Measurements from ENCODE around the gene NTSR1.

The NTSR1 gene

DNA sequence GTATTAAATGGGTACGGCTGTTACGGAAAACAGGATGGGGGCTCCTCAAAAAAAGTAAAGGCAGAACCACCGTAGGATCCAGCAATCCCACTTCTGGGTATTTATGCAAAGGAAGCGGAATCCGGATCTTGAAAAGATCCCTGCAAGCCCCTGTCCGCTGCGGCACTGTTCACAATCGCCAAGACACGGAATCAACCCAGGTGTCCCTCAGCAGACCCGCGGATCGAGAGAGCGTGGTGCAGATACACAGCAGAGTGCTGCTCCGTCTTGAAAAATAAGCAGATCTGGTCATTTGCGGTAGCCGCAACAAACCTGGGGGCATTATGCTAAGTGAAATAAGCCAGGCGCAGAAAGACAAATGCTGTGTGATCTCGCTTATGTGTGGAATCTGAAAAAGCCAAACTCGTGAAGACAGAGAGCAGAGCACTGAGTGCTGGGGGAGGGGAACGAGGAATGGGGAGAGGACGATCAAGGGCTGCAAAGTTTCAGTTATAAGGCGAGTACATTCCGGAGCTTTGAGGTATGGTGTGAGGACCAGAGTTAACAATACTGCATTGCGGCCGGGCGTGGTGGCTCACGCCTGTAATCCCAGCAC, 41.3 kb downstream of the NTSR1 start:
- H3K4me3 ChIP-seq (ENCODE audit: low read depth, low read length): no peak overlapping the region
- in situ Hi-C loops (cut with HindIII; ENCODE audit: low sequenced_read_pairs): no loop called here
- TF ChIP-seq, protein P1, sequence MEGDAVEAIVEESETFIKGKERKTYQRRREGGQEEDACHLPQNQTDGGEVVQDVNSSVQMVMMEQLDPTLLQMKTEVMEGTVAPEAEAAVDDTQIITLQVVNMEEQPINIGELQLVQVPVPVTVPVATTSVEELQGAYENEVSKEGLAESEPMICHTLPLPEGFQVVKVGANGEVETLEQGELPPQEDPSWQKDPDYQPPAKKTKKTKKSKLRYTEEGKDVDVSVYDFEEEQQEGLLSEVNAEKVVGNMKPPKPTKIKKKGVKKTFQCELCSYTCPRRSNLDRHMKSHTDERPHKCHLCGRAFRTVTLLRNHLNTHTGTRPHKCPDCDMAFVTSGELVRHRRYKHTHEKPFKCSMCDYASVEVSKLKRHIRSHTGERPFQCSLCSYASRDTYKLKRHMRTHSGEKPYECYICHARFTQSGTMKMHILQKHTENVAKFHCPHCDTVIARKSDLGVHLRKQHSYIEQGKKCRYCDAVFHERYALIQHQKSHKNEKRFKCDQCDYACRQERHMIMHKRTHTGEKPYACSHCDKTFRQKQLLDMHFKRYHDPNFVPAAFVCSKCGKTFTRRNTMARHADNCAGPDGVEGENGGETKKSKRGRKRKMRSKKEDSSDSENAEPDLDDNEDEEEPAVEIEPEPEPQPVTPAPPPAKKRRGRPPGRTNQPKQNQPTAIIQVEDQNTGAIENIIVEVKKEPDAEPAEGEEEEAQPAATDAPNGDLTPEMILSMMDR (IDR thresholded peaks at IDR 0.05; ENCODE audit: low read depth, low read length, missing control alignments): no peak
- DNase-seq (ENCODE audit: low read depth): no peak

DNA sequence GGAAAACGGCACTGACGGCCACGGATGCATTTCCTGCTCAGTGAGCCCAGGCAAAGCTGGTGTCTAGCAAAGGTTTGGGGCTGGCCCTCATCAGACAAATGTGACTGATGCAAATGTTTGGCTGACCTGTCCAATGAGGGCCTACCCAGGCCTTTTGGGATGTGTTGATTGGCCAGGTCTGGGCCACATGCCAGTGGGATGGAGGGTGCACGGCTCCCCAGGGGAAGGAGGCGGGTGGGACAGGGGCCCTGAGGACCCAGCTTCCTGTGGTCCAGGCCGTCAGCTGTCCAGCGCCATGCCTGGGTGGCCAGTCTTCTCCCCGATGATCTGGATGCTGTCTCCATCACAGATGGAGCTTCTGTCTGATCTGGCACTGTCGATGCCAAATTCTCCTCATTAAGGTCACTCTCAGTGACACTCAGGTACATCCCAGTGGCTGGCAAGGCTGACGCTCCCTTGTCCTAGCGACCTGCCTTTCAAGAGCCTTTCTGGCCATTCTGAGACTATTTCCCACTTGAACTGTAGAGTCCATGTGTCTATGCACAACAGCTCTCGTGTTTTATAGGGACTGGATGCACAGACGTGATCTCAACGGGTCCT, 43.0 kb downstream of the NTSR1 start:
- in situ Hi-C loops (cut with HindIII; ENCODE audit: low sequenced_read_pairs): no loop called here
- no peak overlapping the region for H3K4me3 ChIP-seq (ENCODE audit: low read depth, low read length)
- TF ChIP-seq, protein P1 (IDR thresholded peaks at IDR 0.05; ENCODE audit: low read depth, low read length, missing control alignments): no peak
- no peak for DNase-seq (ENCODE audit: low read depth)

- in situ Hi-C loops (cut with HindIII; ENCODE audit: low sequenced_read_pairs): no loop called here
- no peak overlapping the region for H3K4me3 ChIP-seq (ENCODE audit: low read depth, low read length)
- TF ChIP-seq, protein P1 (IDR thresholded peaks at IDR 0.05; ENCODE audit: low read depth, low read length, missing control alignments): no peak
- no peak for DNase-seq (ENCODE audit: low read depth)
Observed at GRCh38 chr20:62752181-62752670, 43.6 kb downstream of the NTSR1 start.

DNA sequence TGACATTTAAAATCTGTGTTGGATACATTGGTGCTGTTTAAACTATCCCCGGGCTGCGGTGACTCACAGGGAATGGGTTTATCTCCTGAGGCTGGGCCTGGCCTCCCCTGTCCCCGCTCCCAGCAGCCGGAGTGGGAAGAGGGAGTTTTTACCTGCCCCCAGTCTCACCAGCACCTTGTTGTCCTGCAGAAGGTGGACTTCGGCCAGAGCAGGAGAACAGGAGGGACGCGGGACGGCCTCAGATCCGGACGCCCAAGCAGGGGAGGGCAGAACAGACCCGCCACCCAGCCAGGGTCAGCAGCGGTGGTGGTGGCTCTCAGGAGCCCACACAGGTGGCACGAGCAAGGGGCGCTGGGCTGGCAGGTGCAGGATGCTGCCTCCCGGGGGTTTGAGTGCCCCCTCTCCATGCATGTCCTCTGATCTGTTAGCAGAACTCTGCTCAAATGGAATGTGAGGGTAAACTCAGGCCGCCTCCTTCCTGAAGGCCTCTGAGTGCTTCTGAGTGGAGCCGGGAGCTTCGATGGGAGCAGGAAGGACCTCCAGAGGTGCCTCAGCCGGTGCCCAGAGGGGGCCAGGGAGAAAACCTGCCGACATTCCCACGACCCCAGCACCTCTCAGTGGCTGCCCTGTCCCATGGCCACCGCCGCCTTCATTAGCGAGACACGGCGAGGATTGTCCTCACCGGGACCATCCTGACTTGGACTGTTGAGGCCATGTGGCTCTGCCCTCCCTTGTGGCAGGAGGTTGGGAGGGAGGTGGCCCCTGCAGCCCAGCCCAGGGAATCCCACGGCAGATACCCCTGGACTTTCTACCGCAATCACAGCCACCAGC, 44.2 kb downstream of the NTSR1 start:
- DNase-seq (ENCODE audit: low read depth): no peak
- no peak overlapping the region for H3K4me3 ChIP-seq (ENCODE audit: low read depth, low read length)
- in situ Hi-C loops (cut with HindIII; ENCODE audit: low sequenced_read_pairs): no loop called here
- TF ChIP-seq, protein P1 (IDR thresholded peaks at IDR 0.05; ENCODE audit: low read depth, low read length, missing control alignments): no peak

- in situ Hi-C loops (cut with HindIII; ENCODE audit: low sequenced_read_pairs): no loop called here
Observed at GRCh38 chr20:62753626-62754025, 45.0 kb downstream of the NTSR1 start.

More at GRCh38 chr20:62753626-62754025, 45.0 kb downstream of the NTSR1 start:
- no peak for DNase-seq (ENCODE audit: low read depth)
- TF ChIP-seq, protein P1 (IDR thresholded peaks at IDR 0.05; ENCODE audit: low read depth, low read length, missing control alignments): no peak
- no peak overlapping the region for H3K4me3 ChIP-seq (ENCODE audit: low read depth, low read length)
